Measurements from ENCODE around the gene SCGB1D2. TPM values are rescaled to one million over a fixed set of nuclear protein-coding genes. Genes with fewer than 3 reads are reported as not detected.
"Not testable (repeated sequence)": the region's sequence is repeated elsewhere in the genome, so short reads cannot be mapped to it uniquely, and the experiment has no call there.

Gene SCGB1D2
- total RNA-seq, 4 donors from 2014 or later, result not detected

GRCh38 chr11:62202910-62203309, 39.1 kb upstream of the SCGB1D2 start:
- Histone ChIP-seq H3K27me3 (peaks cover 0 to 6% (median 0%) of the 10 kb centered on the region in 4 donors), H3K27ac (replicated peaks in 1 of 4) (no peak overlapping the region), H3K4me3 (no peak overlapping the region), H3K9me3 (no peaks in the 10 kb centered on the region), H3K4me1 (no peaks in the 10 kb centered on the region), H3K36me3 (no peaks in the 10 kb centered on the region)
- WGBS, result 72% methylated on average over 6 of the region's 6 CpGs
- intact Hi-C loops (cut with DNase I), result no loop called here
- DNase-seq (ENCODE audit: extremely low spot score), result no peak
- no peak for TF ChIP-seq POLR2A (IDR thresholded peaks at IDR 0.05; ENCODE audit: low read depth)

- no peak for TF ChIP-seq EP300 (IDR thresholded peaks at IDR 0.05)
- no peak for TF ChIP-seq POLR2AphosphoS5 (IDR thresholded peaks at IDR 0.05)
- no peak for TF ChIP-seq POLR2A (IDR thresholded peaks at IDR 0.05; ENCODE audit: low read depth)
- no peak for TF ChIP-seq CTCF (IDR thresholded peaks at IDR 0.05)
- intact Hi-C loops (cut with DNase I), result no loop called here
- no peaks in the 10 kb centered on the region for H3K4me1 ChIP-seq
- H3K4me3 ChIP-seq, result no peak overlapping the region
- 81% methylated on average over 5 of the region's 5 CpGs for WGBS
- no peak for DNase-seq (ENCODE audit: extremely low spot score)
- H3K9me3 ChIP-seq, result no peaks in the 10 kb centered on the region
- no peak overlapping the region for H3K27ac ChIP-seq (replicated peaks in 1 of 4)
- no peaks in the 10 kb centered on the region for H3K36me3 ChIP-seq
- no peaks in the 10 kb centered on the region for H3K27me3 ChIP-seq
Measured at GRCh38 chr11:62204430-62204829, 37.6 kb upstream of the SCGB1D2 start.

GRCh38 chr11:62205441-62205840, 36.6 kb upstream of the SCGB1D2 start:
- no peaks in the 10 kb centered on the region for H3K4me1 ChIP-seq
- intact Hi-C loops (cut with DNase I), result no loop called here
- no peaks in the 10 kb centered on the region for H3K9me3 ChIP-seq
- peaks cover 0 to 6% (median 0%) of the 10 kb centered on the region in 4 donors for H3K27me3 ChIP-seq
- no peak for DNase-seq (ENCODE audit: extremely low spot score)
- TF ChIP-seq POLR2A (IDR thresholded peaks at IDR 0.05; ENCODE audit: low read depth), result no peak
- no peak for TF ChIP-seq CTCF (IDR thresholded peaks at IDR 0.05)
- no peak for TF ChIP-seq EP300 (IDR thresholded peaks at IDR 0.05)
- no peak for TF ChIP-seq POLR2AphosphoS5 (IDR thresholded peaks at IDR 0.05)
- no peak overlapping the region for H3K27ac ChIP-seq (replicated peaks in 1 of 4)
- H3K36me3 ChIP-seq, result no peaks in the 10 kb centered on the region
- H3K4me3 ChIP-seq, result no peak overlapping the region
- 96% methylated on average over 7 of the region's 7 CpGs for WGBS

- H3K27me3 ChIP-seq; intact Hi-C loops (cut with DNase I); H3K27ac ChIP-seq (replicated peaks in 1 of 4); H3K36me3 ChIP-seq; H3K9me3 ChIP-seq; H3K4me3 ChIP-seq; H3K4me1 ChIP-seq; DNase-seq (ENCODE audit: extremely low spot score): not testable (repeated sequence)
- 92% methylated on average over 12 of the region's 12 CpGs for WGBS
Measured at GRCh38 chr11:62206276-62207066, 35.6 kb upstream of the SCGB1D2 start.

- intact Hi-C loops (cut with DNase I), result no loop called here
- Histone ChIP-seq H3K4me3 (no peak overlapping the region), H3K27me3 (peaks cover 0 to 6% (median 0%) of the 10 kb centered on the region in 4 donors), H3K36me3 (no peaks in the 10 kb centered on the region), H3K9me3 (no peaks in the 10 kb centered on the region), H3K27ac (replicated peaks in 1 of 4) (no peak overlapping the region), H3K4me1 (no peaks in the 10 kb centered on the region)
- TF ChIP-seq POLR2A (IDR thresholded peaks at IDR 0.05; ENCODE audit: low read depth), result no peak
- TF ChIP-seq EP300 (IDR thresholded peaks at IDR 0.05), result no peak
- no peak for TF ChIP-seq POLR2AphosphoS5 (IDR thresholded peaks at IDR 0.05)
- TF ChIP-seq CTCF (IDR thresholded peaks at IDR 0.05), result no peak
- DNase-seq (ENCODE audit: extremely low spot score), result no peak
- WGBS, result 89% methylated on average over 2 of the region's 4 CpGs
Measured at GRCh38 chr11:62208785-62209144, 33.3 kb upstream of the SCGB1D2 start.
